ENCODE results near the gene IKZF1.

DNA sequence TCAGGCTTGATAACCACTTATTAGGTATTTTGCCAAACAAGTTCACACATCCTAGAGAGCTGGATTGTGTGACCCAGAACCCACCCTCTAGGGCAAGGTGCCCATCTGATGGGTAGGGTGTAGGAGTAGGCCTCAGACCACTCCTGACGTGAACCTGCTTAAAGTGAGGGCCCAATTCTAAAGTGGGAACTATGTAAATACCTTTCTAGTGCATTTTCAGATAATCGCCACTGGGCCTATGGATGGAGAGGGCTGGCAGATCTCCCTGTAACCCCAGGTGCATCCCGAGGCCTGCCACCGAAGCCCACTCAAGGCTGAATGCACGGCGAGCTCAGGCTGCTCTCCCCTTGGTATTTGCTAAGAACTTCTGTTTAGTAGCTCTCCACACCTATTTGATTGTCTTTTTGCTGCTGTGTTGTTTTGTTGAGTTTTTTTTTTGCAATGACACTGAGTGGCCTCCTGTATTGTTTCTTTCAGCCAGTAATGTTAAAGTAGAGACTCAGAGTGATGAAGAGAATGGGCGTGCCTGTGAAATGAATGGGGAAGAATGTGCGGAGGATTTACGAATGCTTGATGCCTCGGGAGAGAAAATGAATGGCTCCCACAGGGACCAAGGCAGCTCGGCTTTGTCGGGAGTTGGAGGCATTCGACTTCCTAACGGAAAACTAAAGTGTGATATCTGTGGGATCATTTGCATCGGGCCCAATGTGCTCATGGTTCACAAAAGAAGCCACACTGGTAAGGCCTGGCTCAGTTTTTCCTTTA lies 71.7 kb downstream of the IKZF1 start:
- TF ChIP-seq POLR2AphosphoS5 (IDR thresholded peaks at IDR 0.05; ENCODE audit: borderline replicate concordance, low read depth, low read length) (no peak), EZH2 (IDR thresholded peaks at IDR 0.05) (no peak), FOXP2 (optimal IDR thresholded peaks at IDR 0.05; ENCODE audit: control extremely low read depth, extremely low read length, insufficient read depth) (no peak)
